Caco-2 (cell line): ENCODE measurements around the gene NOL8. TPM values are rescaled to one million over a fixed set of nuclear protein-coding genes. Genes with fewer than 3 reads are reported as not detected.

Experiments used
- BruUV-seq: library from RNA; stranded (reverse); fragments of 400-500 nt; replicated peaks from 2 replicates; lab custom pipeline; 2021; lab: Mats Ljungman, UMichigan
- CTCF ChIA-PET: fragments of 300-600 bp; sonication (Branson Sonifier 250); formaldehyde crosslinking; loops from one replicate; lab custom pipeline; 2022; ENCODE audit warnings: antibody characterized with exemption; lab: Charles Lee
- POLR2A ChIA-PET: fragments of 300-600 bp; sonication (Branson Sonifier 250); formaldehyde crosslinking; loops from one replicate; lab custom pipeline; 2022; ENCODE audit warnings: antibody characterized with exemption; lab: Charles Lee
- DNase-seq, 2 experiments: peaks; one replicate each; pipeline versions ENCODE4 v3.0.0 to v3.0.0-alpha.2; 2020 to 2022
- H3K27me3 ChIP-seq: replicated peaks from 2 replicates; pipeline ENCODE4 v1.6.0; 2011; ENCODE audit warnings: low read length; ENCODE audit not compliant: control insufficient read depth, insufficient read depth
- H3K36me3 ChIP-seq: 2 replicates; pipeline ENCODE4 v1.5.1; 2011; ENCODE audit warnings: low read length; ENCODE audit not compliant: control insufficient read depth, insufficient read depth
- H3K4me1 ChIP-seq: fragments of 250-450 bp; sonication (Bioruptor Pico); 2 replicates; pipeline ENCODE4 v1.5.1; 2020; ENCODE audit warnings: mild to moderate bottlenecking
- H3K4me3 ChIP-seq: 2 replicates; pipeline ENCODE4 v1.5.1; 2011; ENCODE audit warnings: low read depth, mild to moderate bottlenecking, control low read depth, low read length
- H3K9me3 ChIP-seq: fragments of 250-450 bp; sonication (Bioruptor Pico); 2 replicates; pipeline ENCODE4 v1.5.1; 2020; ENCODE audit warnings: mild to moderate bottlenecking, moderate library complexity
- H3K27ac Mint-ChIP-seq: one replicate; pipeline ENCODE4 v1.8.0; 2022; ENCODE audit warnings: mixed read lengths; ENCODE audit not compliant: unreplicated experiment
- H3K27me3 Mint-ChIP-seq: one replicate; pipeline ENCODE4 v1.8.0; 2022; ENCODE audit warnings: mixed read lengths; ENCODE audit not compliant: insufficient read depth, unreplicated experiment
- H3K36me3 Mint-ChIP-seq: one replicate; pipeline ENCODE4 v1.8.0; 2022; ENCODE audit warnings: mild to moderate bottlenecking, mixed read lengths; ENCODE audit not compliant: insufficient read depth, unreplicated experiment
- H3K4me1 Mint-ChIP-seq: one replicate; pipeline ENCODE4 v1.8.0; 2022; ENCODE audit warnings: low read depth, mixed read lengths; ENCODE audit not compliant: unreplicated experiment
- H3K4me3 Mint-ChIP-seq: one replicate; pipeline ENCODE4 v1.8.0; 2022; ENCODE audit warnings: mild to moderate bottlenecking, moderate library complexity, mixed read lengths; ENCODE audit not compliant: unreplicated experiment
- H3K9me3 Mint-ChIP-seq: one replicate; pipeline ENCODE4 v1.8.0; 2022; ENCODE audit warnings: mixed read lengths; ENCODE audit not compliant: unreplicated experiment
- intact Hi-C: fragments of 100-400 bp; cut with micrococcal nuclease; formaldehyde crosslinking; loops from one replicate; pipeline ENCODE4 v1.10.0; 2022; ENCODE audit not compliant: unreplicated experiment
- total RNA-seq: library from RNA; stranded (reverse); gene quantifications from 2 replicates; pipeline ENCODE4 v1.2.3, GENCODE V29; 2022
- TF ChIP-seq, protein P1 (sequence below), 2 experiments: fragments of 200-600 bp in 1 of 2; IDR thresholded peaks; 1 replicate in 1 of 2; 2 replicates in 1 of 2; pipeline versions ENCODE4 v1.5.1 to v1.8.0; 2011 to 2022; ENCODE audit warnings: antibody characterized with exemption in 1 of 2, control low read depth in 1 of 2, inconsistent platforms in 1 of 2, low read depth in 1 of 2, low read length in 1 of 2, mild to moderate bottlenecking in 1 of 2, moderate library complexity in 1 of 2; ENCODE audit not compliant: insufficient read depth in 1 of 2, severe bottlenecking in 1 of 2, unreplicated experiment in 1 of 2

The NOL8 gene
- total RNA-seq, 1 experiment from 2014 or later: 29.4 TPM

DNA sequence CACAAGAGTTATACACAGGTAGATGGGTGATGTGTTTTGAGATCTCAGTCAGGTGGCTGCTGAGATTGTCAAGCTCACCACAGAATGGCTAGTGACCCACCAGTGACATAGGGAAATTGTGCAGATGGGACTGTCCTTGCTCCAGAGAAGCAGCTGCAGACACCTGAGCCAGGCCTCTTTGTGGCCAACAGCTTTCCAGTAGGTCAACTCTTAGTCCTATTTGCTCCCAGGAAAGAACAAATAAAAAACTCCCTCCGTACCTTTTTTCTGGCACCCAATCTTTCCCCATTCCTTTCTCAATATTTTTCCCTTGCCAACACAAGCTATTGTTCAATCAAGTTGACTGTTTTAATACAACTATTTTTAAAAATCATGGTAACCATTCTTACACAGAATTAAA lies 45.8 kb downstream of the NOL8 start:
- no peak for DNase-seq
- Mint-ChIP-seq H3K27ac (no peak overlapping the region), H3K4me3 (no peak overlapping the region), H3K27me3 (no peaks in the 10 kb centered on the region), H3K9me3 (no peaks in the 10 kb centered on the region), H3K4me1 (no peaks in the 10 kb centered on the region), H3K36me3 (peaks cover 83% of the 10 kb centered on the region)
- no TSS peak for BruUV-seq
- ChIA-PET CTCF (no interaction called here), POLR2A (no interaction called here)
- H3K36me3 ChIP-seq: no peaks in the 10 kb centered on the region
- no peak overlapping the region for H3K4me3 ChIP-seq
- H3K9me3 ChIP-seq: no peaks in the 10 kb centered on the region
- TF ChIP-seq, protein P1, sequence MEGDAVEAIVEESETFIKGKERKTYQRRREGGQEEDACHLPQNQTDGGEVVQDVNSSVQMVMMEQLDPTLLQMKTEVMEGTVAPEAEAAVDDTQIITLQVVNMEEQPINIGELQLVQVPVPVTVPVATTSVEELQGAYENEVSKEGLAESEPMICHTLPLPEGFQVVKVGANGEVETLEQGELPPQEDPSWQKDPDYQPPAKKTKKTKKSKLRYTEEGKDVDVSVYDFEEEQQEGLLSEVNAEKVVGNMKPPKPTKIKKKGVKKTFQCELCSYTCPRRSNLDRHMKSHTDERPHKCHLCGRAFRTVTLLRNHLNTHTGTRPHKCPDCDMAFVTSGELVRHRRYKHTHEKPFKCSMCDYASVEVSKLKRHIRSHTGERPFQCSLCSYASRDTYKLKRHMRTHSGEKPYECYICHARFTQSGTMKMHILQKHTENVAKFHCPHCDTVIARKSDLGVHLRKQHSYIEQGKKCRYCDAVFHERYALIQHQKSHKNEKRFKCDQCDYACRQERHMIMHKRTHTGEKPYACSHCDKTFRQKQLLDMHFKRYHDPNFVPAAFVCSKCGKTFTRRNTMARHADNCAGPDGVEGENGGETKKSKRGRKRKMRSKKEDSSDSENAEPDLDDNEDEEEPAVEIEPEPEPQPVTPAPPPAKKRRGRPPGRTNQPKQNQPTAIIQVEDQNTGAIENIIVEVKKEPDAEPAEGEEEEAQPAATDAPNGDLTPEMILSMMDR (IDR thresholded peaks at IDR 0.05; ENCODE audit: insufficient read depth in 1 of 2, low read depth in 1 of 2, low read length in 1 of 2, severe bottlenecking in 1 of 2, unreplicated experiment in 1 of 2): no peak
- intact Hi-C loops: no loop called here
- no peaks in the 10 kb centered on the region for H3K27me3 ChIP-seq
- no peaks in the 10 kb centered on the region for H3K4me1 ChIP-seq

GRCh38 chr9:92278110-92278509 lies 47.0 kb downstream of the NOL8 start:
- no peaks in the 10 kb centered on the region for H3K27me3 ChIP-seq
- no TSS peak for BruUV-seq
- ChIA-PET CTCF (no interaction called here), POLR2A (interaction anchor here (0.6 kb wide), 1 partner anchor 26 kb away, joined by 3 read pairs; no protein-coding TSS in a partner anchor)
- no peaks in the 10 kb centered on the region for H3K4me1 ChIP-seq
- Mint-ChIP-seq H3K9me3 (no peaks in the 10 kb centered on the region), H3K36me3 (peaks cover 84% of the 10 kb centered on the region), H3K27ac (no peak overlapping the region), H3K4me3 (no peak overlapping the region), H3K4me1 (no peaks in the 10 kb centered on the region), H3K27me3 (no peaks in the 10 kb centered on the region)
- no peak overlapping the region for H3K4me3 ChIP-seq
- intact Hi-C loops: no loop called here
- TF ChIP-seq, protein P1 (IDR thresholded peaks at IDR 0.05; ENCODE audit: insufficient read depth in 1 of 2, low read depth in 1 of 2, low read length in 1 of 2, severe bottlenecking in 1 of 2, unreplicated experiment in 1 of 2): no peak
- no peaks in the 10 kb centered on the region for H3K36me3 ChIP-seq
- no peaks in the 10 kb centered on the region for H3K9me3 ChIP-seq
- no peak for DNase-seq

DNA sequence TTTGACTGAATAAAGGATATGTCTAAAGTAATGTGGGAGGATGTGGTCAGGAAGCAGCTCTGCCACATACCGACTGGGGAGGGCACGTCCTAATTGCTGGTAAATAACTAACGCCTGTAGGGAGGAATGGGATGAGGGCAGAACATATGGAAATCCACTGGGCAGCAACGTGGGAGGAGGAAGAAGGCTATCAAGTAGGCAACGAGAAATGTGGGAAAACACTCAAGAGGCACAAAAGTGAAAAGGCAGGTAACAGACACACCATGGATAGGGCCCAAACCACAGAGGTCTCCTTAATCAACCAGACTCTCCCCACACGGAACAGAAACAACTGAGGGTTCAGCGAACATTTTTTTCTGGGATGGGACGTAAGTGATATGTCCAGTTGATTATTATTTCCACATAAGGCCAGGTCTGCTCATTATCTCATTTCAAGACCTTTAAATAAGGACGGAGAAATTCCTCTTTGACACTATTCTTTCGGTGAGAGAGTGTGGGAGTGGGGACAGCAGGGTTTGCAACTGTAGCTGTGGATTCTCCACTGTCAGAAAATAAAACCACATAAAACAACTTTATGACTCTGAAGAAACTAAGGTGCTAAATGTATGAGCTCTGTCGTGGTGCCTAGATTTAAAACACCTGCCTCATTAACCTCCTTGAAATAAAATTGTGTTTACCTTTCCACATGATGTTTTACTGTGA lies 48.7 kb downstream of the NOL8 start:
- H3K36me3 Mint-ChIP-seq: peaks cover 81% of the 10 kb centered on the region
- CTCF ChIA-PET: no interaction called here
- H3K36me3 ChIP-seq: no peaks in the 10 kb centered on the region
- TF ChIP-seq, protein P1 (IDR thresholded peaks at IDR 0.05; ENCODE audit: insufficient read depth in 1 of 2, low read depth in 1 of 2, low read length in 1 of 2, severe bottlenecking in 1 of 2, unreplicated experiment in 1 of 2): no peak
- H3K9me3 ChIP-seq: no peaks in the 10 kb centered on the region
- H3K4me3 ChIP-seq: no peak overlapping the region
- POLR2A ChIA-PET: no interaction called here
- no peak for DNase-seq
- H3K27me3 ChIP-seq: no peaks in the 10 kb centered on the region
- BruUV-seq: no TSS peak
- H3K27me3 Mint-ChIP-seq: no peaks in the 10 kb centered on the region
- no peak overlapping the region for H3K4me3 Mint-ChIP-seq
- no peaks in the 10 kb centered on the region for H3K9me3 Mint-ChIP-seq
- H3K4me1 ChIP-seq: no peaks in the 10 kb centered on the region
- H3K4me1 Mint-ChIP-seq: no peaks in the 10 kb centered on the region
- intact Hi-C loops: no loop called here
- no peak overlapping the region for H3K27ac Mint-ChIP-seq
